K562 (cell line): Measurements from ENCODE around the gene ARHGEF26.

Experiments used
- TF ChIP-seq, protein P1 (sequence below): fragments of 250-450 bp; sonication (Bioruptor Pico); IDR thresholded peaks from 2 replicates; pipeline ENCODE4 v1.5.0; 2022; ENCODE audit warnings: mild to moderate bottlenecking
- TF ChIP-seq, protein P2 (sequence below): sonication (generic); formaldehyde crosslinking; IDR thresholded peaks from 2 replicates; pipeline ENCODE4 v1.8.0; 2022; ENCODE audit warnings: missing genetic modification reagents, mild to moderate bottlenecking, borderline replicate concordance

DNA sequence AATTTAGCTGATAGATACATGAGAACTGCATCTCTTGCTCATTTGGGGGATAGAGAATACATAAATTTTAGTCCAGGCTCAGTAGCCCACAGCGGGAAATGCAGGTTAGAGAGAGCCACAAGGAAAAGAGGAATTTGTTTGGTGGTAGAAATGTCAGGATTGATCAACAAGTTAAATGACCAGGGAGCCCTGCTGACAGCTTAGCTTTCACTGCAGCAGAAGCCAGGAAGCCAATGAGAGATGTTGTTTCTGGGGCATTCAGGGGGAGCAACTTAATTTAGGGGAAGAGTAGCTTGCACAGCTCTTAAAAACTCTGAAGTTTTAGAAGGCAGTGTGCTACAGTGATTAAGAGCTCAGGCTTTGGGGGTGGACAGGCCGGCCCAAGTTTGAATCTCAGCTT lies 22.7 kb downstream of the ARHGEF26 start:
- TF ChIP-seq, protein P1, sequence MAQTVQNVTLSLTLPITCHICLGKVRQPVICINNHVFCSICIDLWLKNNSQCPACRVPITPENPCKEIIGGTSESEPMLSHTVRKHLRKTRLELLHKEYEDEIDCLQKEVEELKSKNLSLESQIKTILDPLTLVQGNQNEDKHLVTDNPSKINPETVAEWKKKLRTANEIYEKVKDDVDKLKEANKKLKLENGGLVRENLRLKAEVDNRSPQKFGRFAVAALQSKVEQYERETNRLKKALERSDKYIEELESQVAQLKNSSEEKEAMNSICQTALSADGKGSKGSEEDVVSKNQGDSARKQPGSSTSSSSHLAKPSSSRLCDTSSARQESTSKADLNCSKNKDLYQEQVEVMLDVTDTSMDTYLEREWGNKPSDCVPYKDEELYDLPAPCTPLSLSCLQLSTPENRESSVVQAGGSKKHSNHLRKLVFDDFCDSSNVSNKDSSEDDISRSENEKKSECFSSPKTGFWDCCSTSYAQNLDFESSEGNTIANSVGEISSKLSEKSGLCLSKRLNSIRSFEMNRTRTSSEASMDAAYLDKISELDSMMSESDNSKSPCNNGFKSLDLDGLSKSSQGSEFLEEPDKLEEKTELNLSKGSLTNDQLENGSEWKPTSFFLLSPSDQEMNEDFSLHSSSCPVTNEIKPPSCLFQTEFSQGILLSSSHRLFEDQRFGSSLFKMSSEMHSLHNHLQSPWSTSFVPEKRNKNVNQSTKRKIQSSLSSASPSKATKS (CRISPR knock-in tag): no peak
- TF ChIP-seq, protein P2, sequence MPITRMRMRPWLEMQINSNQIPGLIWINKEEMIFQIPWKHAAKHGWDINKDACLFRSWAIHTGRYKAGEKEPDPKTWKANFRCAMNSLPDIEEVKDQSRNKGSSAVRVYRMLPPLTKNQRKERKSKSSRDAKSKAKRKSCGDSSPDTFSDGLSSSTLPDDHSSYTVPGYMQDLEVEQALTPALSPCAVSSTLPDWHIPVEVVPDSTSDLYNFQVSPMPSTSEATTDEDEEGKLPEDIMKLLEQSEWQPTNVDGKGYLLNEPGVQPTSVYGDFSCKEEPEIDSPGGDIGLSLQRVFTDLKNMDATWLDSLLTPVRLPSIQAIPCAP (CRISPR knock-in tag): no peak
